ENCODE data around the gene ARHGAP26. TPM values are rescaled to one million over a fixed set of nuclear protein-coding genes. Genes with fewer than 3 reads are reported as not detected.

Gene ARHGAP26
- total RNA-seq, 1 experiment from 2014 or later = 65.5 TPM

GRCh38 chr5:142957528-142957927, 187.4 kb downstream of the ARHGAP26 start:
- ATAC-seq (no peak), DNase-seq (ENCODE audit: low read depth, low spot score) (no peak)
- H3K4me3 ChIP-seq (ENCODE audit: low read depth in 2 of 2, low read length in 2 of 2) = no peak overlapping the region
- H3K27ac ChIP-seq (ENCODE audit: low read length) = no peak overlapping the region
- ChIA-PET POLR2A (no interaction called here), CTCF (no interaction called here)
- intact Hi-C loops (cut with micrococcal nuclease; ENCODE audit: unreplicated experiment) (no loop called here), in situ Hi-C loops (cut with HindIII; ENCODE audit: low pct_unique_long_range_greater_than_20kb, low sequenced_read_pairs) (no loop called here)
- TF ChIP-seq, protein P1, sequence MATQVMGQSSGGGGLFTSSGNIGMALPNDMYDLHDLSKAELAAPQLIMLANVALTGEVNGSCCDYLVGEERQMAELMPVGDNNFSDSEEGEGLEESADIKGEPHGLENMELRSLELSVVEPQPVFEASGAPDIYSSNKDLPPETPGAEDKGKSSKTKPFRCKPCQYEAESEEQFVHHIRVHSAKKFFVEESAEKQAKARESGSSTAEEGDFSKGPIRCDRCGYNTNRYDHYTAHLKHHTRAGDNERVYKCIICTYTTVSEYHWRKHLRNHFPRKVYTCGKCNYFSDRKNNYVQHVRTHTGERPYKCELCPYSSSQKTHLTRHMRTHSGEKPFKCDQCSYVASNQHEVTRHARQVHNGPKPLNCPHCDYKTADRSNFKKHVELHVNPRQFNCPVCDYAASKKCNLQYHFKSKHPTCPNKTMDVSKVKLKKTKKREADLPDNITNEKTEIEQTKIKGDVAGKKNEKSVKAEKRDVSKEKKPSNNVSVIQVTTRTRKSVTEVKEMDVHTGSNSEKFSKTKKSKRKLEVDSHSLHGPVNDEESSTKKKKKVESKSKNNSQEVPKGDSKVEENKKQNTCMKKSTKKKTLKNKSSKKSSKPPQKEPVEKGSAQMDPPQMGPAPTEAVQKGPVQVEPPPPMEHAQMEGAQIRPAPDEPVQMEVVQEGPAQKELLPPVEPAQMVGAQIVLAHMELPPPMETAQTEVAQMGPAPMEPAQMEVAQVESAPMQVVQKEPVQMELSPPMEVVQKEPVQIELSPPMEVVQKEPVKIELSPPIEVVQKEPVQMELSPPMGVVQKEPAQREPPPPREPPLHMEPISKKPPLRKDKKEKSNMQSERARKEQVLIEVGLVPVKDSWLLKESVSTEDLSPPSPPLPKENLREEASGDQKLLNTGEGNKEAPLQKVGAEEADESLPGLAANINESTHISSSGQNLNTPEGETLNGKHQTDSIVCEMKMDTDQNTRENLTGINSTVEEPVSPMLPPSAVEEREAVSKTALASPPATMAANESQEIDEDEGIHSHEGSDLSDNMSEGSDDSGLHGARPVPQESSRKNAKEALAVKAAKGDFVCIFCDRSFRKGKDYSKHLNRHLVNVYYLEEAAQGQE (IDR thresholded peaks at IDR 0.05; ENCODE audit: insufficient read depth in 1 of 2, low read depth in 2 of 2, low read length in 1 of 2) = no peak
- TF ChIP-seq SIN3A (IDR thresholded peaks at IDR 0.05; ENCODE audit: borderline replicate concordance, insufficient read depth, low read depth, low read length) (no peak), TCF7L2 (IDR thresholded peaks at IDR 0.05; ENCODE audit: low read depth, low read length) (no peak), POLR2AphosphoS5 (IDR thresholded peaks at IDR 0.05; ENCODE audit: low read depth, low read length) (no peak)
- TF ChIP-seq, protein P2, sequence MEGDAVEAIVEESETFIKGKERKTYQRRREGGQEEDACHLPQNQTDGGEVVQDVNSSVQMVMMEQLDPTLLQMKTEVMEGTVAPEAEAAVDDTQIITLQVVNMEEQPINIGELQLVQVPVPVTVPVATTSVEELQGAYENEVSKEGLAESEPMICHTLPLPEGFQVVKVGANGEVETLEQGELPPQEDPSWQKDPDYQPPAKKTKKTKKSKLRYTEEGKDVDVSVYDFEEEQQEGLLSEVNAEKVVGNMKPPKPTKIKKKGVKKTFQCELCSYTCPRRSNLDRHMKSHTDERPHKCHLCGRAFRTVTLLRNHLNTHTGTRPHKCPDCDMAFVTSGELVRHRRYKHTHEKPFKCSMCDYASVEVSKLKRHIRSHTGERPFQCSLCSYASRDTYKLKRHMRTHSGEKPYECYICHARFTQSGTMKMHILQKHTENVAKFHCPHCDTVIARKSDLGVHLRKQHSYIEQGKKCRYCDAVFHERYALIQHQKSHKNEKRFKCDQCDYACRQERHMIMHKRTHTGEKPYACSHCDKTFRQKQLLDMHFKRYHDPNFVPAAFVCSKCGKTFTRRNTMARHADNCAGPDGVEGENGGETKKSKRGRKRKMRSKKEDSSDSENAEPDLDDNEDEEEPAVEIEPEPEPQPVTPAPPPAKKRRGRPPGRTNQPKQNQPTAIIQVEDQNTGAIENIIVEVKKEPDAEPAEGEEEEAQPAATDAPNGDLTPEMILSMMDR (IDR thresholded peaks at IDR 0.05) = no peak
- no peaks in the 10 kb centered on the region for H3K9me3 ChIP-seq (ENCODE audit: control insufficient read depth, insufficient read depth, low read depth, low read length)
- no TSS peak for BruUV-seq (replicated peaks)
- H3K36me3 ChIP-seq (ENCODE audit: control insufficient read depth, insufficient read depth, low read length) = no peaks in the 10 kb centered on the region
- no peaks in the 10 kb centered on the region for H3K27me3 ChIP-seq (ENCODE audit: control insufficient read depth, insufficient read depth, low read length)
- 0 out of 2 replicates have a peak, but pooled peaks cover 3% of the 10 kb centered on the region for H3K4me1 ChIP-seq (ENCODE audit: control insufficient read depth, insufficient read depth, low read length)

DNA sequence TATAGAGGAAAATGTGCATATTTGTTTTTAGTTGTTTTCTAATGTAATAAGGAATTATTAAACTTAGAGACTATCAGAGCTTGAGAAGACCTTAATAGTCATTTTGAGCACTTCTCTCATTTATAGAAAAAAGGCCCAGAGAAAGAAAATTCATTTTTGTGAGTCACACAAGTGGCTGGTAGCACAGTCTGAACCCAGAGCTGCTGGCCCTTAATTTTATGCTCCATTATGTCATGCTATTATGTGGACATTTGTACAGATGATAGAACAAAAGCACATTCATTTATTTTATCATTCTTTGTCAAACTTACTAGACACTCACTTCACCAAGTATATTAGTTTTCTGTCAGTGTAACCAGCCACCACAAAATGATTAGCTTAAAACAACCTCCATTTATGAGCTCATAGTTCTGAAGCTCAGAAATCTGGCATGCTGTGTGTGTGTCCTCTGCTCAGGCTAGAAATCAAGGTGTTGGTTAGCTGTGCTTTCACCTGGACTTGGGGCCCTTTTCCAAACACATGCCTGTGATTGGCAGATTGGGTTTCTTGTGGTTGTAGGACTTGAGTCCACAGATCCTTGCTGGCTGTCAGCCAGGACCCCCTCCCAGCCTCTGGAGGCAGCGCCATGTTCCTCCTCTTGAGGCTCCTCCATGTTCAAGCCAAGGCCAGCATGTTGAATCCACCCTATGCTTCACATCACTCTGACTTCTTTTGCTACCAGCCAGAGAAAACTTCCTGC, 188.9 kb downstream of the ARHGAP26 start:
- TF ChIP-seq, protein P1 (IDR thresholded peaks at IDR 0.05; ENCODE audit: insufficient read depth in 1 of 2, low read depth in 2 of 2, low read length in 1 of 2) = no peak
- TF ChIP-seq SIN3A (IDR thresholded peaks at IDR 0.05; ENCODE audit: borderline replicate concordance, insufficient read depth, low read depth, low read length) (no peak), POLR2AphosphoS5 (IDR thresholded peaks at IDR 0.05; ENCODE audit: low read depth, low read length) (no peak), TCF7L2 (IDR thresholded peaks at IDR 0.05; ENCODE audit: low read depth, low read length) (no peak)
- intact Hi-C loops (cut with micrococcal nuclease; ENCODE audit: unreplicated experiment) = no loop called here
- Histone ChIP-seq H3K27me3 (ENCODE audit: control insufficient read depth, insufficient read depth, low read length) (no peaks in the 10 kb centered on the region), H3K9me3 (ENCODE audit: control insufficient read depth, insufficient read depth, low read depth, low read length) (no peaks in the 10 kb centered on the region), H3K4me1 (ENCODE audit: control insufficient read depth, insufficient read depth, low read length) (0 out of 2 replicates have a peak, but pooled peaks cover 3% of the 10 kb centered on the region), H3K27ac (ENCODE audit: low read length) (no peak overlapping the region), H3K4me3 (ENCODE audit: low read depth in 2 of 2, low read length in 2 of 2) (no peak overlapping the region), H3K36me3 (ENCODE audit: control insufficient read depth, insufficient read depth, low read length) (no peaks in the 10 kb centered on the region)
- DNase-seq (ENCODE audit: low read depth, low spot score) (no peak), ATAC-seq (no peak)
- no TSS peak for BruUV-seq (replicated peaks)
- CTCF ChIA-PET = interaction anchor here (0.6 kb wide), 1 partner anchor 82 kb away, joined by 4 read pairs; no protein-coding TSS in a partner anchor
- POLR2A ChIA-PET = interaction anchor here (0.9 kb wide), 1 partner anchor 623 kb away, joined by 13 read pairs; no protein-coding TSS in a partner anchor
- in situ Hi-C loops (cut with HindIII; ENCODE audit: low pct_unique_long_range_greater_than_20kb, low sequenced_read_pairs) = no loop called here
